Esophagus muscularis mucosa (tissue), 4 donors: Measurements from ENCODE around the gene SEC14L1. TPM values are rescaled to one million over a fixed set of nuclear protein-coding genes. Genes with fewer than 3 reads are reported as not detected.

Source experiments
- DNase-seq: peaks from one replicate; pipeline ENCODE4 v3.0.0-alpha.2; 2017; ENCODE audit errors: extremely low spot score
- H3K27ac ChIP-seq, 4 donors: fragments of 200-600 bp; sonication (generic); replicated peaks in 1 of 4; 1 replicate in 3 of 4; 2 replicates in 1 of 4; pipeline ENCODE4 v1.5.1; 2016 to 2019; ENCODE audit warnings: mild to moderate bottlenecking in 1 of 4
- H3K27me3 ChIP-seq, 4 donors: fragments of 200-600 bp; sonication (generic); one replicate each; pipeline versions ENCODE4 v1.5.1 to v1.6.0; 2016 to 2019
- H3K36me3 ChIP-seq, 4 donors: fragments of 200-600 bp; sonication (generic); one replicate each; pipeline ENCODE4 v1.5.1; 2016 to 2019
- H3K4me1 ChIP-seq, 4 donors: fragments of 200-600 bp; sonication (generic); one replicate each; pipeline ENCODE4 v1.5.1; 2016 to 2019
- H3K4me3 ChIP-seq, 4 donors: fragments of 200-600 bp; sonication (generic); 1 replicate in 2 of 4; 2 replicates in 2 of 4; pipeline ENCODE4 v1.5.1; 2016 to 2019; ENCODE audit warnings: mild to moderate bottlenecking in 4 of 4, moderate library complexity in 1 of 4
- H3K9me3 ChIP-seq, 4 donors: fragments of 200-600 bp; sonication (generic); 1 replicate in 3 of 4; 2 replicates in 1 of 4; pipeline ENCODE4 v1.5.1; 2016 to 2019
- EP300 ChIP-seq: sonication (generic); formaldehyde crosslinking; IDR thresholded peaks from one replicate; pipeline ENCODE4 v1.6.1; 2017; ENCODE audit warnings: antibody characterized with exemption
- POLR2A ChIP-seq: fragments of 450-650 bp; IDR thresholded peaks from one replicate; pipeline ENCODE4 v1.6.1; 2017; ENCODE audit warnings: antibody characterized with exemption, moderate library complexity, mild to moderate bottlenecking, low read depth
- POLR2AphosphoS5 ChIP-seq, 2 donors: sonication (generic); formaldehyde crosslinking; IDR thresholded peaks; one replicate each; pipeline ENCODE4 v1.6.1; 2017; ENCODE audit warnings: antibody characterized with exemption in 2 of 2
- WGBS: methylation state at CpG from one replicate; pipeline ENCODE4 v1.1.5; 2018; 5-methylcytosine and 5-hydroxymethylcytosine counted together
- intact Hi-C: fragments of 100-400 bp; cut with DNase I; formaldehyde crosslinking; loops from one replicate; pipeline ENCODE4 v1.15.1; 2023
- total RNA-seq, 4 donors: library from RNA; depleted of rRNA; stranded (reverse); fragments of >200 nt; gene quantifications; one replicate each; pipeline versions ENCODE4 v1.1.0 to v1.2.1, GENCODE V29; 2016
- TF ChIP-seq, protein P1 (sequence below), 3 experiments: fragments of 200-600 bp in 2 of 3; fragments of 450-650 bp in 1 of 3; sonication (generic) in 2 of 3; IDR thresholded peaks; one replicate each; pipeline ENCODE4 v1.5.1; 2017 to 2019; ENCODE audit warnings: antibody characterized with exemption in 3 of 3, mild to moderate bottlenecking in 2 of 3, moderate library complexity in 1 of 3

SEC14L1 gene
- total RNA-seq, 4 donors from 2014 or later: 40.7 to 96.4 (median 64.4) TPM

DNA sequence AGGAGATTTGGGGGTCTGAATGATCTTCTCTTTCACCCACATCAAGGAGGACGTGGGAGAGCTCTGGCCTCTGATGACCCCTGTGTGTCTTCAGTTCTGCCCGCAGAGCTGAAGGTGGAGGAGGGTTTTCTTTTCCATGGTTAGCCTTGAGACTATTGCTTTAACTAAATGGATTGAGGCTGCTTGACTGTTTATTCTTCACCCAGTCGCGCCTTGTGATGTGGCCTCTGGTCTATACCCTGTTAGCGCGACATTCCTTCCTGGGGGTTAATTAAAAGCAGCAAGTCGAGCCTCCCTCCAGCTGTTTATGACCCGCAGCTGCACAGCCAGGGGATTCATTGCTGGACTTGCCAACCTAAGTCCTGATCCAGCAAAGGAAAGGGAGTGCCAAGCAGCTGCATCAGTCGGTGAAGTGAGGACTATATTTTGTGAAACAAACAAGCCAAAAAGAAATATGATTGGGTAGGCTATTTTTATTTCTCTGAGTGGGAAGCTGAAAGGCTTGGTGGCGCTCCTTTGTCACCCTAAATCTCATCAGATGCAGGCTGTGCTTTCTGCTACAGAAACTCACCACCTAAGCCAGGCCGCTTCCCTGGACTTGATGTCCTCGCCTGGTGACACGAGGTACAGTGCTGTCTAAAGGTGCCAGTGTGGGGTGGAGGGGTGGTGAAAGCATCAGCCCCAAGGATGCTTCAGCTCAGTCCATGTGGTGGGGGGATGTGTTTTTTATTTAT, 11.0 kb upstream of the SEC14L1 start:
- peaks cover 19 to 54% (median 36%) of the 10 kb centered on the region in 4 donors for H3K4me1 ChIP-seq
- no peak for TF ChIP-seq EP300
- TF ChIP-seq, protein P1, sequence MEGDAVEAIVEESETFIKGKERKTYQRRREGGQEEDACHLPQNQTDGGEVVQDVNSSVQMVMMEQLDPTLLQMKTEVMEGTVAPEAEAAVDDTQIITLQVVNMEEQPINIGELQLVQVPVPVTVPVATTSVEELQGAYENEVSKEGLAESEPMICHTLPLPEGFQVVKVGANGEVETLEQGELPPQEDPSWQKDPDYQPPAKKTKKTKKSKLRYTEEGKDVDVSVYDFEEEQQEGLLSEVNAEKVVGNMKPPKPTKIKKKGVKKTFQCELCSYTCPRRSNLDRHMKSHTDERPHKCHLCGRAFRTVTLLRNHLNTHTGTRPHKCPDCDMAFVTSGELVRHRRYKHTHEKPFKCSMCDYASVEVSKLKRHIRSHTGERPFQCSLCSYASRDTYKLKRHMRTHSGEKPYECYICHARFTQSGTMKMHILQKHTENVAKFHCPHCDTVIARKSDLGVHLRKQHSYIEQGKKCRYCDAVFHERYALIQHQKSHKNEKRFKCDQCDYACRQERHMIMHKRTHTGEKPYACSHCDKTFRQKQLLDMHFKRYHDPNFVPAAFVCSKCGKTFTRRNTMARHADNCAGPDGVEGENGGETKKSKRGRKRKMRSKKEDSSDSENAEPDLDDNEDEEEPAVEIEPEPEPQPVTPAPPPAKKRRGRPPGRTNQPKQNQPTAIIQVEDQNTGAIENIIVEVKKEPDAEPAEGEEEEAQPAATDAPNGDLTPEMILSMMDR (IDR thresholded peaks at IDR 0.05): no peak
- TF ChIP-seq POLR2AphosphoS5 (IDR thresholded peaks at IDR 0.05): peak in 1 of 2 donors; percentile 24
- 62% methylated on average over 13 of the region's 13 CpGs for WGBS
- H3K4me3 ChIP-seq: peak overlapping the region in 1 of 4 donors; percentile 8
- intact Hi-C loops: no loop called here
- DNase-seq: no peak
- no peaks in the 10 kb centered on the region for H3K27me3 ChIP-seq
- H3K27ac ChIP-seq: peak overlapping the region; percentile 40 to 70 (median 65)
- peaks cover 0 to 17% (median 0%) of the 10 kb centered on the region in 4 donors for H3K36me3 ChIP-seq
- no peaks in the 10 kb centered on the region for H3K9me3 ChIP-seq

DNA sequence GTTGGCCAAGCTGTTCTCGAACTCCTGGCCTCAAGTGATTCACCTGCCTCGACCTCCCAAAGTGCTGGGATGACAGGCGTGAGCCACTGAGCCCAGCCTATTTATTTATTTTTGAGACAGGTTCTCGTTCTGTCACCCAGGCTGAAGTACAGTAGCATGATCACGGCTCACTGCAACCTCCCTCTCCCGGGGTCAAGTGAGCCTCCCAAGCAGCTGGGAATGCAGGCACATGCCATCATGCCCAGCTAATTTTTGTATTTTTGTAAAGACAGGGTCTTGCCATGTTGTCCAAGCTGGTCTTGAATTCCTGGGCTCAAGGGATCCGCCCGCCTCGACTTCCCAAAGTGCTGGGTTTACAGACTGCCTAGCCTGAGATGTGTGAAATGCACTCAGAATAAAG, 10.2 kb upstream of the SEC14L1 start:
- Histone ChIP-seq H3K4me3 (no peak overlapping the region), H3K27ac (peak overlapping the region; percentile 2 to 68 (median 51))

DNA sequence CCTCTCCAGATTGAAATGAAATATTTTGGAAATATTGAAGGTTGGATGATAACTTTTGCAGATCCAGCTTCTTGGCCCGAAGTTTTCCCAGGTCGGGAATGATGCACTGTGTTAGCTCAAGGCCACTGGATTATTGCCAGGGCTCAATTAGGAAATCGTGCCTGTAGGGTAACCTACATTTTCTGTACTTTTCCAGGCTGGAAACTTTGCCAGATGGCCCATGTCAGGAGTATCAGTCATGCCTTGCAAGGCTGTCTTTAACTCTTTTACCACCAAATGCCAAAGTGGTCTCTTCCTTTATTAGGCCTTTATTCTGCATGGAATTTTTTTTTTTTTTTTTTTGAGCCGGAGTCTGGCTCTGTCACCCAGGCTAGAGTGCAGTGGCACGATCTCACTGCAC, 8.9 kb upstream of the SEC14L1 start:
- Histone ChIP-seq H3K27ac (peak overlapping the region in 1 of 4 donors; percentile 44), H3K4me1 (peaks cover 10 to 36% (median 23%) of the 10 kb centered on the region in 4 donors), H3K4me3 (no peak overlapping the region), H3K27me3 (no peaks in the 10 kb centered on the region), H3K9me3 (no peaks in the 10 kb centered on the region), H3K36me3 (peaks cover 0 to 17% (median 0%) of the 10 kb centered on the region in 4 donors)
- TF ChIP-seq POLR2AphosphoS5 (IDR thresholded peaks at IDR 0.05): no peak
- TF ChIP-seq, protein P1 (IDR thresholded peaks at IDR 0.05): no peak
- no peak for TF ChIP-seq EP300
- TF ChIP-seq POLR2A: no peak
- WGBS: 48% methylated on average over 5 of the region's 5 CpGs
- intact Hi-C loops: no loop called here
- DNase-seq: no peak

More for the DNA sequence above, 10.2 kb upstream of the SEC14L1 start:
- intact Hi-C loops: no loop called here
- H3K36me3 ChIP-seq: peaks cover 0 to 17% (median 0%) of the 10 kb centered on the region in 4 donors
- no peak for DNase-seq
- H3K4me1 ChIP-seq: peaks cover 15 to 47% (median 31%) of the 10 kb centered on the region in 4 donors
- H3K9me3 ChIP-seq: no peaks in the 10 kb centered on the region
- 88% methylated on average over 9 of the region's 9 CpGs for WGBS
- no peak for TF ChIP-seq POLR2A
- TF ChIP-seq POLR2AphosphoS5 (IDR thresholded peaks at IDR 0.05): no peak
- TF ChIP-seq, protein P1 (IDR thresholded peaks at IDR 0.05): no peak
- no peak for TF ChIP-seq EP300
- H3K27me3 ChIP-seq: no peaks in the 10 kb centered on the region

DNA sequence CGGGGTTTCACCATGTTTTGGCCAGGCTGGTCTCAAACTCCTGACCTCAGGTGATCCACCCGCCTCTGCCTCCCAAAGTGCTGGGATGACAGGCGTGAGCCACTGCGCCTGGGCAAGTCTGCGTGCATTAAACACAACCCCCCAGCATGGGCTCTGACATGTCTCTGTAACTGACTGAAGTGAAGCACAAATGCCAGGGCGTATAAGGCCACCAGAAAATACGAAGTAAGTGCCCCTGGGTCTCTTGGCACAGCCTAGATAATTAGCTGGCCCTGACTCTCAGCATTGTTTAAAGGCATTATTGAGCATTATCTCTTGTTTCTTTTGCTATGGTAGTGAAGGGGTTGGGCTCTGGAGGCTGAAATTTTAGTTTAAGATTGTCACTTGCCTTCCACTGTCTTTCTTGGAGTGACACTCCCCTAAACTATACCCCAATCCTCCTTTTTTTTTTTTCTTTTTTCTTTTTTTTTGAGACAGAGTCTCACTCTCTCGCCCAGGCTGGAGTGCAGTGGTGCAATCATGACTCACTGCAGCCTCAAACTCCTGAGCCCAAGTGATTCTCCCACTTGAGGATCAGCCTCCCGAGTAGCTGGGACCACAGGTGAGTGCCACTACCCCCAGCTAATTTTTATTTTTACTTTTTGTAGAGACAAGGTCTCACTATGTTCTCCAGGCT, 8.2 kb upstream of the SEC14L1 start:
- no peaks in the 10 kb centered on the region for H3K9me3 ChIP-seq
- TF ChIP-seq EP300 (no peak), POLR2AphosphoS5 (IDR thresholded peaks at IDR 0.05) (no peak), POLR2A (no peak)
- TF ChIP-seq, protein P1 (IDR thresholded peaks at IDR 0.05): no peak
- H3K27ac ChIP-seq: no peak overlapping the region
- H3K27me3 ChIP-seq: no peaks in the 10 kb centered on the region
- no peak for DNase-seq
- whole genome bisulfite sequencing: 92% methylated on average over 9 of the region's 9 CpGs
- peaks cover 0 to 24% (median 0%) of the 10 kb centered on the region in 4 donors for H3K36me3 ChIP-seq
- no peak overlapping the region for H3K4me3 ChIP-seq
- H3K4me1 ChIP-seq: peaks cover 6 to 30% (median 20%) of the 10 kb centered on the region in 4 donors
- intact Hi-C loops: no loop called here
